Fibroblast of lung (primary cell): Measurements from ENCODE around the gene ITGB1.

ENCODE experiments used
- EZH2 ChIP-seq: IDR thresholded peaks from 2 replicates; pipeline ENCODE4 v1.5.1; 2012; ENCODE audit warnings: low read length, control low read depth, mild to moderate bottlenecking; ENCODE audit errors: missing control alignments
- TF ChIP-seq, protein P1 (sequence below), 2 donors: IDR thresholded peaks in 1 of 2; conservative IDR thresholded peaks in 1 of 2; 1 replicate in 1 of 2; 2 replicates in 1 of 2; pipeline ENCODE4 v1.5.1; 2011 to 2012; ENCODE audit warnings: low read length in 2 of 2, control low read depth in 1 of 2, inconsistent platforms in 1 of 2, low read depth in 1 of 2, mild to moderate bottlenecking in 1 of 2

GRCh38 chr10:32865170-32865569, 92.9 kb downstream of the ITGB1 start:
- TF ChIP-seq, protein P1, sequence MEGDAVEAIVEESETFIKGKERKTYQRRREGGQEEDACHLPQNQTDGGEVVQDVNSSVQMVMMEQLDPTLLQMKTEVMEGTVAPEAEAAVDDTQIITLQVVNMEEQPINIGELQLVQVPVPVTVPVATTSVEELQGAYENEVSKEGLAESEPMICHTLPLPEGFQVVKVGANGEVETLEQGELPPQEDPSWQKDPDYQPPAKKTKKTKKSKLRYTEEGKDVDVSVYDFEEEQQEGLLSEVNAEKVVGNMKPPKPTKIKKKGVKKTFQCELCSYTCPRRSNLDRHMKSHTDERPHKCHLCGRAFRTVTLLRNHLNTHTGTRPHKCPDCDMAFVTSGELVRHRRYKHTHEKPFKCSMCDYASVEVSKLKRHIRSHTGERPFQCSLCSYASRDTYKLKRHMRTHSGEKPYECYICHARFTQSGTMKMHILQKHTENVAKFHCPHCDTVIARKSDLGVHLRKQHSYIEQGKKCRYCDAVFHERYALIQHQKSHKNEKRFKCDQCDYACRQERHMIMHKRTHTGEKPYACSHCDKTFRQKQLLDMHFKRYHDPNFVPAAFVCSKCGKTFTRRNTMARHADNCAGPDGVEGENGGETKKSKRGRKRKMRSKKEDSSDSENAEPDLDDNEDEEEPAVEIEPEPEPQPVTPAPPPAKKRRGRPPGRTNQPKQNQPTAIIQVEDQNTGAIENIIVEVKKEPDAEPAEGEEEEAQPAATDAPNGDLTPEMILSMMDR (conservative IDR thresholded peaks at IDR 0.05 in 1 of 2, IDR thresholded peaks at IDR 0.05 in 1 of 2; ENCODE audit: low read depth in 1 of 2, low read length in 2 of 2), result no peak
- no peak for TF ChIP-seq EZH2
